NCI-H2081 (cell line): ENCODE results near the gene ITFG1.
"Not testable (repeated sequence)": the region's sequence is repeated elsewhere in the genome, so short reads cannot be mapped to it uniquely, and the experiment has no call there.

Source experiments
- DNase-seq, 2 experiments: peaks; one replicate each; lab custom pipeline; 2025; lab: John Stamatoyannopoulos, UW

The ITFG1 gene

GRCh38 chr16:47413041-47413440, 47.8 kb downstream of the ITFG1 start:
- DNase-seq, result no peak

- no peak for DNase-seq
Observed at GRCh38 chr16:47408491-47408890, 52.4 kb downstream of the ITFG1 start.

- DNase-seq, result no peak
Observed at GRCh38 chr16:47395733-47396498, 64.9 kb downstream of the ITFG1 start.

GRCh38 chr16:47392081-47392480, 68.8 kb downstream of the ITFG1 start:
- DNase-seq, result no peak

GRCh38 chr16:47388705-47389104, 72.2 kb downstream of the ITFG1 start:
- DNase-seq, result no peak

GRCh38 chr16:47387026-47387734, 73.7 kb downstream of the ITFG1 start:
- no peak for DNase-seq

- DNase-seq, result no peak
Observed at GRCh38 chr16:47386201-47386718, 74.6 kb downstream of the ITFG1 start.

GRCh38 chr16:47382362-47382761, 78.5 kb downstream of the ITFG1 start:
- DNase-seq, result no peak

GRCh38 chr16:47377154-47377553, 83.7 kb downstream of the ITFG1 start:
- no peak for DNase-seq

GRCh38 chr16:47375423-47375822, 85.4 kb downstream of the ITFG1 start:
- DNase-seq, result peak in 1 of 2 experiments; percentile 26

GRCh38 chr16:47374629-47375028, 86.2 kb downstream of the ITFG1 start:
- no peak for DNase-seq

- no peak for DNase-seq
Observed at GRCh38 chr16:47371271-47372014, 89.4 kb downstream of the ITFG1 start.

- no peak for DNase-seq
Observed at GRCh38 chr16:47370536-47370935, 90.3 kb downstream of the ITFG1 start.

- no peak for DNase-seq
Observed at GRCh38 chr16:47366228-47366627, 94.6 kb downstream of the ITFG1 start.

- DNase-seq, result no peak
Observed at GRCh38 chr16:47363761-47364160, 97.1 kb downstream of the ITFG1 start.

- DNase-seq, result no peak
Observed at GRCh38 chr16:47359478-47359877, 101.4 kb downstream of the ITFG1 start.

- DNase-seq, result no peak
Observed at GRCh38 chr16:47358816-47359215, 102.0 kb downstream of the ITFG1 start.

- DNase-seq, result not testable (repeated sequence)
Observed at GRCh38 chr16:47349029-47349428, 111.8 kb downstream of the ITFG1 start.

- not testable (repeated sequence) for DNase-seq
Observed at GRCh38 chr16:47347021-47347696, 113.7 kb downstream of the ITFG1 start.

GRCh38 chr16:47342055-47342454, 118.8 kb downstream of the ITFG1 start:
- no peak for DNase-seq

- DNase-seq, result not testable (repeated sequence)
Observed at GRCh38 chr16:47330562-47330961, 130.3 kb downstream of the ITFG1 start.

- not testable (repeated sequence) for DNase-seq
Observed at GRCh38 chr16:47324309-47324708, 136.6 kb downstream of the ITFG1 start.
